ENCODE data around the gene PRR20C. TPM values are rescaled to one million over a fixed set of nuclear protein-coding genes. Genes with fewer than 3 reads are reported as not detected.
"Not testable (repeated sequence)": the region's sequence is repeated elsewhere in the genome, so short reads cannot be mapped to it uniquely, and the experiment has no call there.

The PRR20C gene
- not detected for total RNA-seq

GRCh38 chr13:57153761-57154160 lies at the start of gene PRR20C:
PRR20C (plus strand) TSS chr13:57154061; CDS start chr13:57154448, 387 bp downstream.
- H3K4me3 Mint-ChIP-seq; H3K9me3 Mint-ChIP-seq; H3K27ac Mint-ChIP-seq; H3K27me3 Mint-ChIP-seq; H3K36me3 Mint-ChIP-seq; DNase-seq; H3K4me1 Mint-ChIP-seq; ATAC-seq (ENCODE audit: low read depth); POLR2A ChIA-PET: not testable (repeated sequence)

- POLR2A ChIA-PET, result no interaction called here
- peaks cover 16% of the 10 kb centered on the region for H3K9me3 Mint-ChIP-seq
- no peaks in the 10 kb centered on the region for H3K4me1 Mint-ChIP-seq
These were observed 38.9 kb upstream of the PRR20C start for GRCh38 chr13:57114945-57115344.

GRCh38 chr13:57123681-57124080 lies 30.2 kb upstream of the PRR20C start:
- POLR2A ChIA-PET, result no interaction called here
- Mint-ChIP-seq H3K27ac (no peak overlapping the region), H3K4me3 (no peak overlapping the region), H3K36me3 (no peaks in the 10 kb centered on the region), H3K27me3 (no peaks in the 10 kb centered on the region), H3K4me1 (no peaks in the 10 kb centered on the region), H3K9me3 (peaks cover 3% of the 10 kb centered on the region)
- ATAC-seq (ENCODE audit: low read depth), result no peak
- no peak for DNase-seq

More at GRCh38 chr13:57114945-57115344, 38.9 kb upstream of the PRR20C start:
- H3K27me3 Mint-ChIP-seq, result no peaks in the 10 kb centered on the region
- DNase-seq (no peak), ATAC-seq (ENCODE audit: low read depth) (no peak)
- H3K4me3 Mint-ChIP-seq, result no peak overlapping the region
- no peak overlapping the region for H3K27ac Mint-ChIP-seq
- H3K36me3 Mint-ChIP-seq, result no peaks in the 10 kb centered on the region

GRCh38 chr13:57128909-57129308 lies 25.0 kb upstream of the PRR20C start:
- Mint-ChIP-seq H3K27ac (no peak overlapping the region), H3K4me1 (no peaks in the 10 kb centered on the region), H3K9me3 (no peaks in the 10 kb centered on the region), H3K4me3 (no peak overlapping the region), H3K27me3 (no peaks in the 10 kb centered on the region), H3K36me3 (no peaks in the 10 kb centered on the region)
- ATAC-seq (ENCODE audit: low read depth) (no peak), DNase-seq (no peak)
- POLR2A ChIA-PET, result no interaction called here

GRCh38 chr13:57136093-57136492 lies 17.8 kb upstream of the PRR20C start:
- Mint-ChIP-seq H3K4me3 (no peak overlapping the region), H3K4me1 (no peaks in the 10 kb centered on the region), H3K27ac (no peak overlapping the region)

GRCh38 chr13:57137585-57137984 lies 16.3 kb upstream of the PRR20C start:
- Mint-ChIP-seq H3K27me3 (no peaks in the 10 kb centered on the region), H3K36me3 (no peaks in the 10 kb centered on the region), H3K4me3 (no peak overlapping the region), H3K9me3 (peaks cover 2% of the 10 kb centered on the region), H3K27ac (no peak overlapping the region), H3K4me1 (no peaks in the 10 kb centered on the region)
- DNase-seq (no peak), ATAC-seq (ENCODE audit: low read depth) (no peak)
- POLR2A ChIA-PET, result no interaction called here

More at GRCh38 chr13:57136093-57136492, 17.8 kb upstream of the PRR20C start:
- ATAC-seq (ENCODE audit: low read depth), result no peak
- POLR2A ChIA-PET, result no interaction called here
- DNase-seq, result no peak
- H3K9me3 Mint-ChIP-seq, result peaks cover 2% of the 10 kb centered on the region
- no peaks in the 10 kb centered on the region for H3K36me3 Mint-ChIP-seq
- H3K27me3 Mint-ChIP-seq, result no peaks in the 10 kb centered on the region

- DNase-seq, result no peak
- POLR2A ChIA-PET, result no interaction called here
- no peak for ATAC-seq (ENCODE audit: low read depth)
- Mint-ChIP-seq H3K36me3 (no peaks in the 10 kb centered on the region), H3K27ac (no peak overlapping the region), H3K4me3 (no peak overlapping the region), H3K4me1 (no peaks in the 10 kb centered on the region), H3K27me3 (no peaks in the 10 kb centered on the region), H3K9me3 (peaks cover 2% of the 10 kb centered on the region)
These were observed 14.9 kb upstream of the PRR20C start for GRCh38 chr13:57138988-57139387.

GRCh38 chr13:57139781-57140180 lies 14.1 kb upstream of the PRR20C start:
- H3K36me3 Mint-ChIP-seq; POLR2A ChIA-PET; H3K27ac Mint-ChIP-seq; ATAC-seq (ENCODE audit: low read depth); H3K4me3 Mint-ChIP-seq; H3K4me1 Mint-ChIP-seq; H3K27me3 Mint-ChIP-seq; DNase-seq; H3K9me3 Mint-ChIP-seq: not testable (repeated sequence)

GRCh38 chr13:57140235-57140968 lies 13.5 kb upstream of the PRR20C start, which contains the start of gene PRR20A:
PRR20A (plus strand) TSS chr13:57140918; CDS start chr13:57141305, 387 bp downstream.
- POLR2A ChIA-PET; H3K27me3 Mint-ChIP-seq; H3K27ac Mint-ChIP-seq; DNase-seq; H3K4me3 Mint-ChIP-seq; H3K36me3 Mint-ChIP-seq; ATAC-seq (ENCODE audit: low read depth); H3K4me1 Mint-ChIP-seq; H3K9me3 Mint-ChIP-seq: not testable (repeated sequence)

GRCh38 chr13:57147188-57147587 lies 6.7 kb upstream of the PRR20C start, which contains the start of gene PRR20B:
PRR20B (plus strand) TSS chr13:57147488; CDS start chr13:57147875, 387 bp downstream.
- H3K4me3 Mint-ChIP-seq; H3K36me3 Mint-ChIP-seq; DNase-seq; H3K27ac Mint-ChIP-seq; H3K27me3 Mint-ChIP-seq; H3K9me3 Mint-ChIP-seq; ATAC-seq (ENCODE audit: low read depth); H3K4me1 Mint-ChIP-seq; POLR2A ChIA-PET: not testable (repeated sequence)

- DNase-seq; H3K4me3 Mint-ChIP-seq; H3K4me1 Mint-ChIP-seq; H3K36me3 Mint-ChIP-seq; H3K9me3 Mint-ChIP-seq; ATAC-seq (ENCODE audit: low read depth); H3K27ac Mint-ChIP-seq; H3K27me3 Mint-ChIP-seq; POLR2A ChIA-PET: not testable (repeated sequence)
These were observed 5.8 kb upstream of the PRR20C start for GRCh38 chr13:57148106-57148505.

- H3K4me3 Mint-ChIP-seq; H3K9me3 Mint-ChIP-seq; POLR2A ChIA-PET; DNase-seq; H3K27ac Mint-ChIP-seq; H3K27me3 Mint-ChIP-seq; H3K36me3 Mint-ChIP-seq; ATAC-seq (ENCODE audit: low read depth); H3K4me1 Mint-ChIP-seq: not testable (repeated sequence)
These were observed 6.5 kb downstream of the PRR20C start, which contains the start of gene PRR20D for GRCh38 chr13:57160332-57160731. PRR20D (plus strand) TSS chr13:57160632; CDS start chr13:57161019, 387 bp downstream.

- POLR2A ChIA-PET; H3K9me3 Mint-ChIP-seq; H3K4me3 Mint-ChIP-seq; ATAC-seq (ENCODE audit: low read depth); DNase-seq; H3K27me3 Mint-ChIP-seq; H3K36me3 Mint-ChIP-seq; H3K4me1 Mint-ChIP-seq; H3K27ac Mint-ChIP-seq: not testable (repeated sequence)
These were observed 13.0 kb downstream of the PRR20C start, which contains the start of gene PRR20E for GRCh38 chr13:57166897-57167296. PRR20E (plus strand) TSS chr13:57167197; CDS start chr13:57167584, 387 bp downstream.

- Mint-ChIP-seq H3K27ac (no peak overlapping the region), H3K4me1 (no peaks in the 10 kb centered on the region), H3K4me3 (no peak overlapping the region), H3K9me3 (peaks cover 3% of the 10 kb centered on the region), H3K36me3 (no peaks in the 10 kb centered on the region), H3K27me3 (no peaks in the 10 kb centered on the region)
- POLR2A ChIA-PET, result no interaction called here
- DNase-seq (no peak), ATAC-seq (ENCODE audit: low read depth) (no peak)
These were observed 37.8 kb downstream of the PRR20C start for GRCh38 chr13:57191667-57192066.
